Epithelial cell of prostate (primary cell): ENCODE measurements around the gene CLSTN2.

Source experiments
- DNase-seq: peaks from one replicate; pipeline ENCODE4 v3.0.0-alpha.2; 2011; ENCODE audit warnings: low read depth, low spot score
- H3K27ac ChIP-seq: fragments of 450-650 bp; 2 replicates; pipeline ENCODE4 v1.5.1; 2017; ENCODE audit warnings: mild to moderate bottlenecking

The CLSTN2 gene

GRCh38 chr3:140088058-140088457 is 153.1 kb downstream of the CLSTN2 start:
- H3K27ac ChIP-seq, result no peak overlapping the region
- DNase-seq, result no peak

DNA sequence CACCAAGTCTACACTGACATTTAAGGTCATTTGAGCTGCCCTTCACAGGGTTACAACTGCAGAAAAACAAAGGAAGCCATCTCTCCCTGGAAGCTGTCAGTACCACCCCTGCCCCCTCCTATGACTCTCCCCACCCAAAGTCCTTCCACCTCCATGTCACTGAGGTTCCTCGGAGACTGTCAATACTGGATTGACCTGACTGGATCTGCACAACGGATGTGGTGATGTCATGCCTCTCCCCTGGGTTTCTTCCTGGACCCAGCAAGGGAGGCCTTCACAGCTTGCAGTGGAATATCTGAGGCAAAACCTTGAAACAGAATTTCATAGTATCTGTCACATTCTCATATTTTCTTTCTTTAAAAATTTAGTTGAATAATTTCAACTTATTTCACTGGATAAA is 153.5 kb downstream of the CLSTN2 start:
- H3K27ac ChIP-seq, result no peak overlapping the region
- no peak for DNase-seq

GRCh38 chr3:140089403-140090072 is 154.6 kb downstream of the CLSTN2 start:
- H3K27ac ChIP-seq, result no peak overlapping the region
- DNase-seq, result no peak

- no peak overlapping the region for H3K27ac ChIP-seq
- DNase-seq, result no peak
These were observed 156.2 kb downstream of the CLSTN2 start for GRCh38 chr3:140091143-140091542.

DNA sequence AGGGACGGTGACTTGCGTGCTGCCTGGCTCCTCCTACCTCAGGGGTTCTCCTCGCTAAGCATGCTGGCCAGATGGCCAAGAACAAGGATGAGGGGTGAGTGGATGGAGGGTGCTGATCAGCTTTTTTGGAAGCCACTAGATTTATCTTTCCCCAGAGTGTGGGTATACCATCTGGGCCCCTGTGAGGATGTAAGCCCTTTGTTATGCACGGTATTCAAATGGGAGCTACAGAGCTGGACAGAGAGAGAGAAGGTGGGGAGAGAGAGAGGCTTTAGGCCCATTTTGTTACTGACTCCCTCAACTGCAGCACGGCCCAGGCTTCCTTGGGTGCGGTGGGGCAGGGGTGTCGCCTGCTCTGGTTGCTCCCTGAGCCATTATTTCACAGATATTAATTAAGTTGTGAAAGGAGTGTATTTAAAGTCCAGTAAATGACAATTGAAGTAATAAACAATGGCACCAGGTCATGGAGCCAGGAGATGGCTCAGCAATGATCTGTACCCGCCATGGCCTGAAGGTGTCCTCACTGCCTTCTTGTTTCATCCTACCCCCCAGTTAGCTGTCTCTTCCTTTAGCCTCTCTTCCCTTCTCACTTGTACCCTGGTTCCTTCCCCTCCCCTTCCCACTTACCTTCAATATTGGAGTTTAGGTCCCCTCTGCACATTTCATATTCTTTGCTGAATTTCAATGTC is 158.0 kb downstream of the CLSTN2 start:
- H3K27ac ChIP-seq, result no peak overlapping the region
- DNase-seq, result no peak

DNA sequence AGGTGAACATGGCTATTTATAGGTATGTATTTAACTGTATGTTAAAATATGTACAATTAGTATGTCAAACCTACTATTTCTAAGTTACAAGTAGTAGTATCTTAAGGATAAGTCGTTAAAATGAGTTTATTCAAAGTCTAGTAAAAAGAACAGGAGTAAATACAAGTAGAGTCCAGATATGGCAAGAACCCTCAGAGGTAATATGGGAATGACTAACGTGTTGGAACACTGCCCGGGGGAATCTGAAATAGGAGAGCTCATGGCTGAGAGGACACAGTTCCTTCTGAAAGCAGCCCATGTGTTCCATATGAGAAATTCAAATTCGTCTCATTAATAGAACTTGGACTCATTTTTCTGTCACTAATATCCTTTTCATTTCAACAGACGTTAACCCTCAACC is 158.8 kb downstream of the CLSTN2 start:
- no peak overlapping the region for H3K27ac ChIP-seq
- DNase-seq, result peak; percentile 33

GRCh38 chr3:140094487-140094886 is 159.5 kb downstream of the CLSTN2 start:
- no peak overlapping the region for H3K27ac ChIP-seq
- no peak for DNase-seq

DNA sequence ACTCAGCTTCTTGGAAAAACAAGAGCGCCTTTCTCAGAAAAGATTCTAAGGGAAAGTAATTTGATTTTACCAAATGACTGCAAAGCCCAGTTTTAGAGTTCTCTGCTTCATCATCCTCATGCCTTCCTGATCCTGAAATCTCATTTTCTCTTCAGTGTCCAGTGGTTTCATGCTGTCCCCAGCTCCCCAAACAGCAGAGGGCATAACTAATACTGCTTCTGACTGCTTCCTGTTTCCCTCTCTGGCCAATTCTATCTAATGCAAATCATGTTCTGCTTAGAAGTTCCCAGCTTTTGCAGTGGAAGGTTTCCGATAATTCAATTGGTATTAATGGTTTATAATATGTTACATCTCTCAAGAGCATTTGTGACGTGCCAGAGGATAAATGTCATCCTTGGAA is 161.1 kb downstream of the CLSTN2 start:
- H3K27ac ChIP-seq, result no peak overlapping the region
- DNase-seq, result no peak

GRCh38 chr3:140097874-140098635 is 163.1 kb downstream of the CLSTN2 start:
- no peak overlapping the region for H3K27ac ChIP-seq
- no peak for DNase-seq

- no peak overlapping the region for H3K27ac ChIP-seq
- no peak for DNase-seq
These were observed 165.5 kb downstream of the CLSTN2 start for GRCh38 chr3:140100479-140100878.

- no peak for DNase-seq
- H3K27ac ChIP-seq, result no peak overlapping the region
These were observed 168.2 kb downstream of the CLSTN2 start for GRCh38 chr3:140103166-140103565.

- H3K27ac ChIP-seq, result no peak overlapping the region
- no peak for DNase-seq
These were observed 169.1 kb downstream of the CLSTN2 start for GRCh38 chr3:140103986-140104645.

- DNase-seq, result no peak
- no peak overlapping the region for H3K27ac ChIP-seq
These were observed 179.2 kb downstream of the CLSTN2 start for GRCh38 chr3:140113996-140114788.

GRCh38 chr3:140114789-140115080 is 179.8 kb downstream of the CLSTN2 start:
- no peak overlapping the region for H3K27ac ChIP-seq
- no peak for DNase-seq

DNA sequence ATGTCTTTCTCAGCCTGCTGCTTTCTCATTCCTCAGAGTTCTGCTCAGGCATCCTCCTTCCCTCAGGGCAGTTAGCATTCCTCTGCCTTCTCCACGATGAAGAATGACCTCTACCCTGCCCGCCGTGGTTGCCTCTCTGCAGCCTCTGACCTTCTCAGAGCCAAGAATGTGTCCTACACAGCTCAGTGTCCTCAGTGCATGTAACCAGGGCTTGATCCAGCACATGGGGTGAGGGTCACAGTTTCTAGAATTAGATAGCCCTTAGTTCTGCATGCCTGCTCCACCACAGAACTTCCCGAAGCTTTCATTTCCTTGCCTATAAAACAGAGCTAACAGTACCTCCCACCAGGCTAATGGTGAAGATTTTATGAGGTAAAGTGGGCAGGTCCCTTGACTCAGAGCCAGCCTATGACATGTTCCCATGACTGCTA is 182.1 kb downstream of the CLSTN2 start:
- no peak overlapping the region for H3K27ac ChIP-seq
- DNase-seq, result no peak

DNA sequence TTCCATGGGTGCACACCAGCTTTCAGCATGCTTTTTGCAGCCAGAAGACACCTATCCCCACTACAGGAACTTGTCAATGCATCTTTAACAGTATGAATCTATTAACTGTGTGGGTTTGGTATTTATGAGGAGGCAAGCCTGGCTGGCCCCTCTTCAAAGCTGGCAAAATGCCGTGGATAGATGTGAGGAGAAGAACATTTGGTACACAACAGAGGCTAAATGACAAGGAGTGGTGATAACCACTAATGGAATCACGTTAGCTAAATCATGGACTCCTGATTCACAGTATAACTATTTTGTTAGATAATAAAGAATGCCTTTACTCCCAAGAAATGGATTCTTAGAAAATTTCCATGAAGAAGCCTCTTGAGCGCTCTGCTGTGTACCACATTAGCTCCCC is 187.2 kb downstream of the CLSTN2 start:
- no peak for DNase-seq
- no peak overlapping the region for H3K27ac ChIP-seq

DNA sequence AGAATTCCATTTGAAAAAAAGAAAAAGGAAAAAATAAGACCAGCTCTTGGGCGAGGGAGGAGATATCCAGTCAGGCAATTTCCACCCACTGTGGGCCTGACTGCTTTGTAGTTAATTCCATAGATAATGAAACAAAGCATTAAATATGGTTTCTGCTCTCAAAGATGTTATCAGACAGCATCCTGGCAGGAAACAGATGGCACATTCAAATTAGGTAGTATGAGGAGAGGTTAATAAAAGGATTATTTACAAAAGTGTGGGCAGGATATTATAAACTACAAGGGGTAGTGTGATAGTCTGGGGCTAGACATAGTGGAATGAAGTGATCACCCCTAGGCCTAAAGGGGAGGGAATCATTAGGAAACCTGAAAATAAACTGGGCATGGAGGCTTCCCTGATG is 193.2 kb downstream of the CLSTN2 start:
- DNase-seq, result no peak

DNA sequence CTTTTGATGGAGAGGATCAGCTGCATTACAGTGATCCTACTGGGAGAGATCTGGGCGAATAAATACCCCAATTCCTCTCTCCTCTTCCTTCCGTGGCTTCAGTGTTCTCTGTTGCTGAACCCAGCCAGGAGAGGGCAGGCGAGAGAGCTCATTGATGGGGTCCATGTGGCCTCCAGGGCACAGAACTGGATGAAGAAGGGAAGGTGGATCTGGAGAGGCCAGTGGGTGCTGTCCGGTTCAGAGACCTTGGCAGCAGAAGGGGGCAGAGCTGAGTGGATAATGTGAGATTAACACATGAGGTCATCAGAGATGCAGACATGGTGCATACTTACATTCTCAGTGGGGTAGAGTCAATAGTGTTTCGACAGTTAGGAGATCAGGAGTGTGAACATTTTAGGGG is 193.6 kb downstream of the CLSTN2 start:
- DNase-seq, result no peak
- no peak overlapping the region for H3K27ac ChIP-seq

More for the DNA sequence above, 193.2 kb downstream of the CLSTN2 start:
- H3K27ac ChIP-seq, result no peak overlapping the region

- DNase-seq, result no peak
- H3K27ac ChIP-seq, result no peak overlapping the region
These were observed 194.8 kb downstream of the CLSTN2 start for GRCh38 chr3:140129768-140130284.

GRCh38 chr3:140131895-140132294 is 196.9 kb downstream of the CLSTN2 start:
- no peak for DNase-seq
- no peak overlapping the region for H3K27ac ChIP-seq
